Measurements from ENCODE around the gene BSG.
"Not testable (repeated sequence)": the region's sequence is repeated elsewhere in the genome, so short reads cannot be mapped to it uniquely, and the experiment has no call there.

Gene BSG

DNA sequence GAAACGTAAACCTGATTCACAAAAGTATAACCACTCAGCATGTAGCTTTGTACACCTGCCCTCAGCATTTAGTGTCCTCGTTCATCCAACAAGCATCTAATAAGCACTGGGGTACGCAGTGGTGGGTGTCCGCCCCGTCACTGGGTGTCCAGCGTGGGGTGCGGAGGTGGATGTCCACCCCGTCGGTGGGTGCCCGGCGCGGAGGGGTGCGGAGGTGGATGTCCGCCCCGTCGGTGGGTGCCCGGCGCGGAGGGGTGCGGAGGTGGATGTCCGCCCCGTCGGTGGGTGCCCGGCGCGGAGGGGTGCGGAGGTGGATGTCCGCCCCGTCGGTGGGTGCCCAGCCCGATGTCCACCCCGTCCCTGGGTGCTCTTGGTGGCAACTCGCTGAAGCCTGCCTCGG is 12.8 kb downstream of the BSG start:
- DNase-seq (ENCODE audit: low read depth in 2 of 3, low spot score in 2 of 3): not testable (repeated sequence)

GRCh38 chr19:585551-586110 is 13.2 kb downstream of the BSG start:
- DNase-seq (ENCODE audit: low read depth in 2 of 3, low spot score in 2 of 3): no peak

GRCh38 chr19:588093-588740 is 15.8 kb downstream of the BSG start:
- no peak for DNase-seq (ENCODE audit: low read depth in 2 of 3, low spot score in 2 of 3)

- no peak for DNase-seq (ENCODE audit: low read depth in 2 of 3, low spot score in 2 of 3)
Measured at GRCh38 chr19:588741-589692, 16.6 kb downstream of the BSG start.

GRCh38 chr19:589693-590395 is 17.4 kb downstream of the BSG start, which contains the start of gene HCN2:
Gene HCN2 (plus strand): TSS chr19:589881. CDS start chr19:589946, 65 bp downstream.
- DNase-seq (ENCODE audit: low read depth in 2 of 3, low spot score in 2 of 3): no peak

DNA sequence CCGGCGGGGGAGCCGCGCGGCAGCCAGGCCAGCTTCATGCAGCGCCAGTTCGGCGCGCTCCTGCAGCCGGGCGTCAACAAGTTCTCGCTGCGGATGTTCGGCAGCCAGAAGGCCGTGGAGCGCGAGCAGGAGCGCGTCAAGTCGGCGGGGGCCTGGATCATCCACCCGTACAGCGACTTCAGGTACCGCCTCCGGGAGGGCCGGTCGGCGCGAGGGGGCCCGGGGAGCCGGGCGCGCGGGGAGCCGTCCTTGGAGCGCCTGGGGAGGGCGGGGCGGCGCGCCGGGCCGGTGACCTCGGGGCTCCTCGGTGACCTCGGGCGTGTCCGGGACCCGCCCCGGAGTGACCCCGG is 18.0 kb downstream of the BSG start:
- no peak for DNase-seq (ENCODE audit: low read depth in 2 of 3, low spot score in 2 of 3)

DNA sequence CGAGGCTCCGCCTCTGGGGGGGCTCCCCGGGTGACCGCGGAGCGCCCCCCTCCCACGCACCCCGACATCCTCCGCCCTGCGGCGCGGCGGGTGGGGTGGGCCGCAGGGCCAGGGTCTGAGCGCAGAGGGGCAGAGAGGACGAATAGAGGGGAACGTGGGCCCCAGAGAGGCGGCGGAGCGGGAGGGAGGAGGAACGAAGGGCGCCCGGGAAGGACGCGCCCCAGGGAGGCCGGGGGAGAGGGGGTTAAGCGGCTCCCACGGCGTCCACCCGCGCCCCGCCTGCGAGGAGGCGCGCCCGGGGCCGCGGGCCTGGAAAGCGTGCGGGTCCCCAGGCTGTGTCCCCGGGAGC is 18.3 kb downstream of the BSG start:
- no peak for DNase-seq (ENCODE audit: low read depth in 2 of 3, low spot score in 2 of 3)

- no peak for DNase-seq (ENCODE audit: low read depth in 2 of 3, low spot score in 2 of 3)
Measured at GRCh38 chr19:591099-591958, 18.9 kb downstream of the BSG start.

DNA sequence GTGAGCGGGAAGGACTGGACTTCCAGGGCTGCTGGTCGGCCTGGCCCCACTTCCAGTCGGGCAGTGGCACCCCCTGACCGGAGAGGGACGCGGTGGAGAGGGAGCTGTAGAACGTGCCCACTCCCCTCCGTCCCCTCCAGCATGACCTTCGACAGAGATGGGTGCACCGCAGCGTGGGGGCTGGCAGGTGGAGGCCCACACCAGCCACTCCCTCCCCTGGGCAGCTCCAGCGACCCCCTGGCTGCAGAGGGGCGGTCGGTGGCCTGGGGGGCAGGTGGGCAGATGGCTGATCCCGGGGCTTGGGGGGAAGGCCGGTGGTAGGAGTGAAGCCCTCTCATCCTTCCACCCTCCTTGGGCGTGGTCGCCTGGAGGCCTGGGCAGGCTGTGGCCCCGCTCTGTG is 19.7 kb downstream of the BSG start:
- no peak for DNase-seq (ENCODE audit: low read depth in 2 of 3, low spot score in 2 of 3)

- no peak for DNase-seq (ENCODE audit: low read depth in 2 of 3, low spot score in 2 of 3)
Measured at GRCh38 chr19:593055-593454, 20.7 kb downstream of the BSG start.

DNA sequence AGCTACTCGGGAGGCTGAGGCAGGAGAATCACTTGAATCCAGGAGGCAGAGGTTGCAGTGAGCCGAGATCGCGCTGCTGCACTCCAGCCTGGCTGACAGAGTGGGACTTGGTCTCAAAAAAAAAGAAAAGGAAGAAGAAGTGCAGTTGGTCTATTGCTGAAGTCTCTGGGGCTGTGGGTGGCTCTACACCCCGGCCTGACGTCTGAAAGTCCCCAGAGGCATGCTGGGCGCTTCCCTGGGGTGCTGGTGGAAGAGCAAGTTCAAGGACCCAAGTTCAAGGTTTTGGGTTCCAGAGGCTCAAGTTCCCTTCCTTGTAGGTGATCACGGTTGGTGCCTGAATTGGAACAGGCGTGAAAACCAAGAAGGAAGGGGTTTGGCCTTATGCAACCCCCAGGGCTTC is 21.1 kb downstream of the BSG start:
- DNase-seq (ENCODE audit: low read depth in 2 of 3, low spot score in 2 of 3): no peak

GRCh38 chr19:594265-594870 is 22.0 kb downstream of the BSG start:
- DNase-seq (ENCODE audit: low read depth in 2 of 3, low spot score in 2 of 3): no peak

DNA sequence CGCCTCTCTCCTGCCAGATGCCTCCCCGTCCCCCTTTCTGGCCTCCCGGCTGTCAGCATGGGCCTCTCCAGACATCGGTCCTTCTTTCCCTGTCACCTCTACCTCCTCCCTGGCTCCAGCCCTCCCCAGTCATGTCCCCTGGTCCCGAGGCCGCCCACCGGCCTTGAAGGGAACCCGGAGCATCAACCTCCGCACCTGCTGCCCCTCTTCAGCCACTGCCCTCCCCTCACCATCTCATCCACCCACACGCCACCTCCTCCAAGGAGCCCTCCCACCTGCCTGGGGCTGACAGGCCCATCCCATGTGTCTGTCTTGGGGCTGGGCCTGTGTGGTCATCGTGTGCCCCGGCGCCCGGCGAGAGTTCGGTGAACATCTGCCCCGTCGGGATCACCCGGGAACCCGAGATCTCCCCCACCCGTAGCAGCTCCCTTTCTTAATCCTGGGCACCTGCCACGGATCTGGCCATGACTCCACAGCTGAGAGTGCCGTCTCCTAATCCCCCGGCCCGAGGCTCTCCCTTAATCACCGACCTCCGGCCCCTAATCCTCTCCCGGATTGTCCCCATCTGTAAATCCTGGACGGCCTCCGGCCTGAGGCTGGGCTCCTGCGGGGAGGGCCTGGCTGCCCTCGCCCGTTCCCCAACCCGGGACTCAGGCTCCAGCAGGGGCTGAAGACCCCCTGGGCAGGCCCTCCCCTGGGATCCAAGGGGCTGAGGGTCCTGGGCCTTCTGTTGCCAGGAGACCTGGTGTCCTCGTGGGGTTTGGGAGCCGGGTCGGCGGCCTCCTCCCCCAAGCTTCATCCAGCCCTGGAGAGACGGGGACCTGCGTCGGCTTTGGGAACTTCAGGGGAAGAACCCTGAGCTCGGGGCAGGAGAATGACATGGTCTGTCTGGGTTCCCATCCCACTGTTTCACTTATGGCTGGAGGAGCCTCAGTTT is 23.2 kb downstream of the BSG start:
- DNase-seq (ENCODE audit: low read depth in 2 of 3, low spot score in 2 of 3): no peak

DNA sequence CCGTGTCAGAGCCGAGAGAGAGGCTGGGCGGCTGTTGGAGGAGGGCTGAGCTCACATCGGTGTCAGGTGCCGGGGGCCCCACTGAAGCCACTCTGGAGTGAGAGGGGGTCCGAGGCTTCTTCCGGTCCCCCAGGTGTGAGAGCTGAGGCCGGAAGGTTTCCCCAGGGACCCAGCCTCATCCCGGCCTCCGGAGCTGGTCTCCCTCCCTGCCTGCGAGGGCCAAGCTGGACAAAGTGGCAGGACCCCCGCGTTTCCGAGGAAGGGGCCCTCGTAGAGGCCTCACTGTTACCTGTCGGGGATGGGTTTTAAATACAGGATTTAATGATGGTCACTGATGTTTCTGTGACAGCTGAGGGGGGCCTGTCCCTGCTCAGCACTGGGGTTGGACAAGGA is 23.9 kb downstream of the BSG start:
- no peak for DNase-seq (ENCODE audit: low read depth in 2 of 3, low spot score in 2 of 3)

DNA sequence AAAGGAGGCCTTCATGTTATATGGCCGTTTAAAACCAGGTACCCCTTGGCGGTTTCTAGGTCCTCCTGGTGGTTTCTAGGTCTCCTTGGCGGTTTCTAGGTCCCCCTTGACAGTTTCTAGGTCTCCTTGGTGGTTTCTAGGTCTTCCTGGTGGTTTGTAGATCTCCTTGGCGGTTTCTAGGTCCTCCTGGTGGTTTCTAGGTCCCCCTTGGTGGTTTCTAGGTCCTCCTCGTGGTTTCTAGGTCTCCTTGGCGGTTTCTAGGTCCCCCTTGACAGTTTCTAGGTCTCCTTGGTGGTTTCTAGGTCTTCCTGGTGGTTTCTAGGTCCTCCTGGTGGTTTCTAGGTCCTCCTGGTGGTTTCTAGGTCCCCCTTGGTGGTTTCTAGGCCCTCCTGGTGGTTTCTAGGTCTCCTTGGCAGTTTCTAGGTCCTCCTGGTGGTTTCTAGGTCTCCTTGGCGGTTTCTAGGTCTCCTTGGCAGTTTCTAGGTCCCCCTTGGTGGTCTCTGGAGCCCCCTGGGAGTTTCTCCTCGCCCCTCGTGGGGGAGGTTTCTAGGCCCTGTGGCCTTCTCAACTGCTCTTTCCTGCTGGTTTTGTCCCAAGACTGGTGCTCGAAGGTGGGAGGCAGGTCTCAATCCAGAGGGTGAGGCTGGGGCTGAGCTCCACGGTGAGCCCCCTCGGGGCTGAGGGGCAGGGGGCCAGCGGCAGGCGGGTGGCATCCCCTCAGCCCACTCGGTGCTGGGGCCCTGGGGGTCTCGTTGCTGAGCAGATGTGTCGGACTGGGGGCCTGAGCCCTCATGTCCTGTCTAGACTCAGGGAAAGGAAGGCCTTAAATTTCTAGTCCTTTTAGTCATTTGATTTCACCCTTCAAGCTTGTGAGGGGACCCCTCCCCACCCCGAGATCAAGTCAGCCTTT is 25.3 kb downstream of the BSG start:
- no peak for DNase-seq (ENCODE audit: low read depth in 2 of 3, low spot score in 2 of 3)

GRCh38 chr19:601310-601709 is 28.9 kb downstream of the BSG start:
- no peak for DNase-seq (ENCODE audit: low read depth in 2 of 3, low spot score in 2 of 3)

DNA sequence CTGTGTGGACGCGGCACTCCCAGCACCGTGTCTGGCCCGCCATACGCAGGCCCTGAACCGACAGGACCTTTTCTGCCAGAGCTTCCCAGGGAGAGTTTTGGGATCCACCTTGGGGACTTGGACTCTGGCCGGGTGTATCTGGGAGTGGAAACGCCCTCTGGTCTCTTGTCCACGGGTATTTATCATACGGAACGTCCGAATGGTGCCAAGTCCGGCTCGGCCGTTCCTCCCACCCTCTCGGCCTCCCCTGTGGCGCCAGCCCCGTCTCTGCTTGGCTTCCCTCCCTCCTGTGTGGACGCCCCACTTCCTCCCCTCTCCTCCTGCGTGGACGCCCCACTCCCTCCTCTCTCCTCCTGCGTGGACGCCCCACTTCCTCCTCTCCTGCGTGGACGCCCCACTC is 29.4 kb downstream of the BSG start:
- no peak for DNase-seq (ENCODE audit: low read depth in 2 of 3, low spot score in 2 of 3)

All from activated CD8-positive, alpha-beta memory T cell treated with anti-CD3 and anti-CD28 coated beads for 48 hours (primary cell).